ENCODE measurements around the gene PRKACG. TPM values are rescaled to one million over a fixed set of nuclear protein-coding genes. Genes with fewer than 3 reads are reported as not detected.
A peak's percentile ranks its signal among the peaks of the same experiment; 100 is the strongest.
"Not testable (repeated sequence)": the region's sequence is repeated elsewhere in the genome, so short reads cannot be mapped to it uniquely, and the experiment has no call there.

PRKACG gene
- total RNA-seq, 2 donors from 2014 or later: not detected

DNA sequence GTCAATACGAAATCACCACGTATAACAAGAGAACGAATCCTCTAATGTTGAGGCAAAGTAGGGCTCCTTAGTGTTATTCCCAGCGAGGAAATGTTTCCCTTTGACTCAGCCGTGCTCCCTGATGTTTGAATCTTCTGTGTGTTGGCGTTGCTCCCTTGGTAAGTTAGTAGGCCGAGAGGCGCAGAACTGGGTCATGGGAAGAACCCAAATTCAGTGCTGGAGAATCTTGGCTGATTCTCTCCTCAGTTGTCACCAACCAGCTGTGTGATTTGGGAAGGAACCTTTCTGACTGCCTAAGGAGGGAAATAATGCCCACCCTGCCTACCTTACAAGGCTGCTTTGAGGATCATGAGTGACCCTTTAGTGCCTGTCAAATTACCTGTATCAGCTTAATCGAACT lies 22.5 kb downstream of the PRKACG start:
- no peak overlapping the region for H3K27ac Mint-ChIP-seq
- no peak for DNase-seq
- no peaks in the 10 kb centered on the region for H3K27me3 Mint-ChIP-seq (ENCODE audit: low read depth)
- H3K36me3 Mint-ChIP-seq (ENCODE audit: insufficient read depth in 2 of 2): no peaks in the 10 kb centered on the region
- H3K4me1 Mint-ChIP-seq (ENCODE audit: low read depth): peaks cover 10% of the 10 kb centered on the region
- ATAC-seq (replicated peaks in 1 of 2): no peak
- H3K9me3 Mint-ChIP-seq: no peaks in the 10 kb centered on the region
- H3K4me3 Mint-ChIP-seq: no peak overlapping the region

- not testable (repeated sequence) for H3K36me3 Mint-ChIP-seq (ENCODE audit: insufficient read depth in 2 of 2); H3K27me3 Mint-ChIP-seq (ENCODE audit: low read depth); H3K4me3 Mint-ChIP-seq; DNase-seq; ATAC-seq (replicated peaks in 1 of 2); H3K9me3 Mint-ChIP-seq; H3K27ac Mint-ChIP-seq
- peaks cover 19% of the 10 kb centered on the region for H3K4me1 Mint-ChIP-seq (ENCODE audit: low read depth)
Measured at GRCh38 chr9:68986949-68987348, 27.0 kb downstream of the PRKACG start.

DNA sequence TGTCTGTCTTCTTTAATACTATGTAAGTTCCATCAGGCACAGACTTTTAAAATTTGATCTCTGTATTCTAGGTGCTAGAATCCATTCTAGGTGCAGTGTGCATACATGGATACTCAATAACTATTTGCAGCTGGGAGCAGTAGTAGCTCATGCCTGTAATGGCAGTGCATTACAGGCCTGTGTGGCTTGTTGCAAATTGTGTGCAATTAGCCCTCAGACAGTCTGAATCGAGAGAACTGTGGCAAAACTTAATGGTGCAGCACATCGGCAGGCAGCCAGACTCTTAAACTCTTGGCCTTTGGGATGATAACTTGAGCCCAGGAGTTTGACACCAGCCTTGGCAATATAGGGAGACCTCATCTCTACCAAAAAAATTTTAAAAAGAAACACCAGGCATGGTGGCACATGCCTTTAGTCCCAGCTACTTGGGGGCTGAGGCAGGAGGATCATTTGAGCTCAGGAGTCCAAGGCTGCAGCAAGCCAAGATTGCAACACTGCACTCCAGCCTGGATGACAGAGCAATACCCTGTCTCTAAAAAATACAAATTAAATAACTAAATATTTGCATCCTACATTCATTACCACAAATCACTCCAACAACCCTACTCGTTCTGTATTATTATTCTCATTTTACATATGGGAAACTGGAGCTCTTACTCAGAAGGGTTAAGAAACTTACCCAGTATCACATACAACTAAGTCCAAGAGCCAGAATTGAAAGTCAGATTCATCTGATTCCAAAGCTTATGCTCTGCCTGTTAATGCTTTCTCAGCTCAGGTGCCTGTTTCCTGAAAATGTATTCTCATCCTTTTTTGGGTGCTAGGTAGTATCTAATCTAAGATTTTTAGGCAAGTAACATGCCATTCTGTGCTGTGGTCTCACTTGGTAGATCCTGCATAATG lies 30.1 kb downstream of the PRKACG start:
- Mint-ChIP-seq H3K4me3 (no peak overlapping the region), H3K4me1 (ENCODE audit: low read depth) (peaks cover 43% of the 10 kb centered on the region), H3K27ac (no peak overlapping the region), H3K36me3 (ENCODE audit: insufficient read depth in 2 of 2) (no peaks in the 10 kb centered on the region), H3K27me3 (ENCODE audit: low read depth) (no peaks in the 10 kb centered on the region), H3K9me3 (no peaks in the 10 kb centered on the region)
- DNase-seq (no peak), ATAC-seq (replicated peaks in 1 of 2) (peak in 1 of 2 donors; percentile 35)

- DNase-seq: no peak
Measured at GRCh38 chr9:68983008-68983411, 30.9 kb downstream of the PRKACG start.

DNA sequence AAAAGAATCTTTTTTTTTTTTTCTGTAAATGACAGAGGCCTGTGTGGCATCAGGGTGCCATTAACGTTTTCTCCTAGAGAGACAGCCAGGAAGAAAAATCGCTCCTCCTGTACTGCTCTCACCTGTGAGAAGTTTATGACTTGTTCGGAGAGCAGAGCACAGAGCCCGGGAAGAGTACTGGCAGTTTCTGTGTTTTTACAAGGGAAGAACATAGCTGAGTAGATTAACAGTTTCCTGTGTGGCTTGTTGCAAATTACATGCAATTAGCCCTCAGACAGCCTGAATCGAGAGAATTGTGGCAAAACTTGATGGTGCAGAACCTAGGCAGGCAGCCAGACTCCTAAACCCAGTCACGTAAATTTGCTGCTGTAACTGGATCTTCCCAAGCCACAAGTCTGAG lies 32.1 kb downstream of the PRKACG start:
- H3K27ac Mint-ChIP-seq: peak overlapping the region; percentile 57
- H3K4me1 Mint-ChIP-seq (ENCODE audit: low read depth): peaks cover 51% of the 10 kb centered on the region
- H3K9me3 Mint-ChIP-seq: peaks cover 0 to 2% of the 10 kb centered on the region in 2 donors
- H3K36me3 Mint-ChIP-seq (ENCODE audit: insufficient read depth in 2 of 2): peaks cover 3 to 5% of the 10 kb centered on the region in 2 donors
- no peaks in the 10 kb centered on the region for H3K27me3 Mint-ChIP-seq (ENCODE audit: low read depth)
- peak overlapping the region in 1 of 2 donors; percentile 22 for H3K4me3 Mint-ChIP-seq
- DNase-seq (no peak), ATAC-seq (replicated peaks in 1 of 2) (no peak)

More at GRCh38 chr9:68983008-68983411, 30.9 kb downstream of the PRKACG start:
- ATAC-seq (replicated peaks in 1 of 2): no peak
- H3K4me1 Mint-ChIP-seq (ENCODE audit: low read depth): peaks cover 51% of the 10 kb centered on the region
- H3K9me3 Mint-ChIP-seq: peaks cover 0 to 2% of the 10 kb centered on the region in 2 donors
- H3K27ac Mint-ChIP-seq: no peak overlapping the region
- H3K36me3 Mint-ChIP-seq (ENCODE audit: insufficient read depth in 2 of 2): peaks cover 2% of the 10 kb centered on the region in 2 donors
- H3K4me3 Mint-ChIP-seq: no peak overlapping the region
- no peaks in the 10 kb centered on the region for H3K27me3 Mint-ChIP-seq (ENCODE audit: low read depth)

DNA sequence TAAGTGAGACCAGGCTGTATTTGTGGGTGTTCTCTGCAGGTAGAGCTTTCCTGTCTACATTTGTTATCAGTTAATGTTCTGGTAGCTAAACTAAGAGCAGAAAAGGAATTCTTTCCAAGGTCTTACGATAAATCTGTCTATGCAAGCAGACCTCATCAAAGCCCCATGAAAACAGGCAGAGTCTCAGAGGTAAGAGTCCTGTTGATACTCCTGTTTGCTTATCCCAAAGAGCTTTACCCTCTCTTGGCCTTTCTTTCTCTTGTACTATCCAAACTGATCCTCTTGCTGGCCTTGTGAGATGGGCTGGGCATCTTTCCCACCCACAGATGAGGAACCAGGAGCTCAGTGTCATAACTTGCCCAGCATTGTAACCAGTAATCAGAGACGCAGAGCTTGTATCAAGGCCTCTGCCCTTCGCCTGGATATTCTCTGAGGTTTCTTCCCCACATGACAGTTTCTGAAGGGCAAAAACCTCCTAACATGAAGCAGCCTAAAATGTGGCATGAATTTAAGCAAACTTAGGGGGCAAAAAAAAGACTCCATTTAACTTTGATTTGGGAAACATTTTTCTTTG lies 33.5 kb downstream of the PRKACG start:
- DNase-seq (no peak), ATAC-seq (replicated peaks in 1 of 2) (no peak)
- peaks cover 59% of the 10 kb centered on the region for H3K4me1 Mint-ChIP-seq (ENCODE audit: low read depth)
- H3K27me3 Mint-ChIP-seq (ENCODE audit: low read depth): no peaks in the 10 kb centered on the region
- H3K4me3 Mint-ChIP-seq: no peak overlapping the region
- no peak overlapping the region for H3K27ac Mint-ChIP-seq
- peaks cover 3 to 11% of the 10 kb centered on the region in 2 donors for H3K36me3 Mint-ChIP-seq (ENCODE audit: insufficient read depth in 2 of 2)
- peaks cover 0 to 2% of the 10 kb centered on the region in 2 donors for H3K9me3 Mint-ChIP-seq

DNA sequence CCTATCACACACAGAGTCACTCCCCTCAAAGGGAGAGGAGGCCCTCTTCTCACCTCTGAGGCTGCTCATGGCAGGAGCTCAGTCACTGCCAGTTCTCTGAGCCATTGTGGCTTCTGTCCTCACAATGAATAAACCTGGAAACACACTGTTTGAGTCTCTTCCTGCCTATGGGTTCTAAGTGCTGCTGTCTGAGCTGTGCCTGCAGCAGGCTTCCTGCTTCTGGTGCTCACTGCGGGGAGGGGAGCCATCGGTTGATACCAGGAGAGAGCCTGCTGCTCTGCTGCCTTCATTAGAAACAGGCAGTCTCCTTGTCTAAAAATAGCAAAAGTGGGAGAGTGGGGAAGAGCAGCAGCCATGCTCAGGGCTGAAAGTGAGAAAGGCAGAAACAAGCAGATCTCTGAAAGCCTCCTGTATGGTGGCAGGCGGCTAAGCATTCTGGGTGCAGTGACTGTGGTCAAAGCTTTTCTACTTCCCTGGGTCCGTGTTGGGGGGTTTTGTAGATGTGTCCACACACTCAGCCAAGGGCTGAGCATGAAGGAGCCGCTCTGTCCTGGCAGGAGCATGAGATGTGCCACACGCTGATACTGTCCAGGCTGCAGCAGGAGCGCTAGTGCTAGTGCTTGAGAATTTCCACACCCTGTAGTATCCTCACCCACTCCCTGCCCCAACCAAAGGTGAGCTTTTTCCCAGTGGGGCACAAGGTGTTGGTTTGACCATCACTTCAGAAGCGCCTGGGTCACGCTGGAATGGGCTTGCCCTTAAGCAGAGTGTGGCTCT lies 34.2 kb downstream of the PRKACG start:
- peak; percentile 54 to 59 for DNase-seq
- ATAC-seq (replicated peaks in 1 of 2): peak; percentile 86 to 87
- Mint-ChIP-seq H3K4me3 (peak overlapping the region; percentile 33 to 69), H3K9me3 (peaks cover 0 to 2% of the 10 kb centered on the region in 2 donors), H3K27ac (peak overlapping the region; percentile 2), H3K36me3 (ENCODE audit: insufficient read depth in 2 of 2) (peaks cover 3 to 11% of the 10 kb centered on the region in 2 donors), H3K4me1 (ENCODE audit: low read depth) (peaks cover 64% of the 10 kb centered on the region), H3K27me3 (ENCODE audit: low read depth) (no peaks in the 10 kb centered on the region)

- Mint-ChIP-seq H3K4me1 (ENCODE audit: low read depth) (peaks cover 67% of the 10 kb centered on the region), H3K4me3 (no peak overlapping the region), H3K27me3 (ENCODE audit: low read depth) (no peaks in the 10 kb centered on the region), H3K36me3 (ENCODE audit: insufficient read depth in 2 of 2) (peaks cover 5 to 11% of the 10 kb centered on the region in 2 donors), H3K27ac (no peak overlapping the region), H3K9me3 (peaks cover 0 to 2% of the 10 kb centered on the region in 2 donors)
- DNase-seq: no peak
- no peak for ATAC-seq (replicated peaks in 1 of 2)
Measured at GRCh38 chr9:68978501-68978900, 35.4 kb downstream of the PRKACG start.

DNA sequence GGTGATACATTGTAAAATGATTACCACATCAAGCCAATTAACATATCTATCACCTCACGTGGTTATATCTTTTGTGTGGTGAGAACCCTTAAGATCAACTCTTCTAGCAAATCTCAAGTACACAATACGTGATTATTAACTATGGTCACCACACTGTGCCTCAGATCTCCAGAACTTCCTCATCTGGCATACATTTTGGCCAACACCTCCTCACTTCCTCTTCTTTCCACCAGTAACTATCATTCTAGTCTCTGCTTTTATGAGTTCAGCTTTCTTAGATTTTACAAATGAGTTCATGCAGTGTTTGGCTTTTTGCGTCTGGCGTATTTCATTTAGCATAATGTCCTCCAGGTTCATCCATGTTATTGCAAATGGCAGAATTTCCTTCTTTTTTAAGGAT lies 35.8 kb downstream of the PRKACG start:
- Mint-ChIP-seq H3K36me3 (ENCODE audit: insufficient read depth in 2 of 2) (peaks cover 5 to 11% of the 10 kb centered on the region in 2 donors), H3K4me1 (ENCODE audit: low read depth) (peaks cover 66% of the 10 kb centered on the region), H3K27ac (no peak overlapping the region), H3K9me3 (peaks cover 0 to 2% of the 10 kb centered on the region in 2 donors), H3K4me3 (no peak overlapping the region), H3K27me3 (ENCODE audit: low read depth) (no peaks in the 10 kb centered on the region)
- ATAC-seq (replicated peaks in 1 of 2) (no peak), DNase-seq (no peak)

DNA sequence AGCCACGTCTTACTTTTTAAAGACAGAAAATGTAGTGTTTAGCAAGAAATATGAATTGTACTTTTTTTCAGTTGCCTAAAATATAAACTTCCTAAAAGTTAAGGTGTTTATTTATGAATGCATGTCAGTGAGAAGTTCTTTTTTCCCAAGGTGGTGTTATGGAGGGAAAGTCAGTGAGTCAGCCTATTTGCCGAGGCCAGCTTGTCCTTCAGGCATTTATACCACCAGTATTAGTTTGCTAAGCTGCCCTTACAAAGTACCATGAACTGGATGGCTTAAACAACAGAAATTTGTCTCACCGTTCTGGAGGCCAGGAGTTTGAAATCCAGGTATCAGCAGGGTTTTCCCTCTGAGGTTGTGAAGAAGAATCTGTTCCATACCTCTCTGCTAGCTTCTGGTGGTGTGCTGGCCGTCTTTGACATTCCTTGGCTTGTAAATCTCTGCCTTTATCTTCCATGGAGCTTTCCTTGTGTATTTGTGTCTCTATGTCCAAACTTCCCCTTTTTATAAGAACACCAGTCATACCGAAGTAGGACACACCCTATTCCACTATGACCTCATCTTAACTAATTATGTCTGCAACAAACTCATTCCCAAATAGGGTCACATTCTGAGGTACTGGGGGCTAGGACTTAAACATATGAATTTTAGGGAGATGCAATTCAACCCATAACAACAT lies 38.4 kb downstream of the PRKACG start:
- ATAC-seq (replicated peaks in 1 of 2): no peak
- Mint-ChIP-seq H3K4me1 (ENCODE audit: low read depth) (peaks cover 65% of the 10 kb centered on the region), H3K27me3 (ENCODE audit: low read depth) (no peaks in the 10 kb centered on the region), H3K4me3 (peak overlapping the region in 1 of 2 donors; percentile 42), H3K36me3 (ENCODE audit: insufficient read depth in 2 of 2) (peaks cover 5 to 14% of the 10 kb centered on the region in 2 donors), H3K9me3 (peaks cover 0 to 2% of the 10 kb centered on the region in 2 donors), H3K27ac (peak overlapping the region; percentile 5)
- no peak for DNase-seq

DNA sequence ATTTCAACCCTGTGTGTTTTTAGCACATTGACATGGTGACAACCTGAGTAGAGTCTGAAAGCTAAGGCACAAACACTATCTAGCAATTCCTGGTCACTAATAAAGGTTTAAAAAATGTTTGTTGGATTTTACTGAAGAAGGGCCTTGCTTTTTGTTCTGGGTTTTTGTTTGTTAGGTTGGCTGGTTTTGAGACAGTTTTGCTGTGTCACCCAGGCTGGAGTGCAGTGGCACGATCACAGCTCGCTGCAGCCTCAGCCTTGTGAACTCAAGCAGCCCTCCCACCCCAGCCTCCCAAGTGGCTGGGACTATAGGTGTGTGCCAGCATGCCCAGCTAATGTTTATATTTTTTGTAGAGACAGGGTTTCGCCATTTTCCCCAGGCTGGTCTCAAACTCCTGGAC lies 39.0 kb downstream of the PRKACG start:
- Mint-ChIP-seq H3K4me3 (peak overlapping the region; percentile 12 to 58), H3K9me3 (peaks cover 0 to 2% of the 10 kb centered on the region in 2 donors), H3K4me1 (ENCODE audit: low read depth) (peaks cover 58% of the 10 kb centered on the region), H3K27me3 (ENCODE audit: low read depth) (no peaks in the 10 kb centered on the region), H3K27ac (peak overlapping the region; percentile 93), H3K36me3 (ENCODE audit: insufficient read depth in 2 of 2) (peaks cover 5 to 14% of the 10 kb centered on the region in 2 donors)
- DNase-seq: no peak
- peak in 1 of 2 donors; percentile 6 for ATAC-seq (replicated peaks in 1 of 2)

DNA sequence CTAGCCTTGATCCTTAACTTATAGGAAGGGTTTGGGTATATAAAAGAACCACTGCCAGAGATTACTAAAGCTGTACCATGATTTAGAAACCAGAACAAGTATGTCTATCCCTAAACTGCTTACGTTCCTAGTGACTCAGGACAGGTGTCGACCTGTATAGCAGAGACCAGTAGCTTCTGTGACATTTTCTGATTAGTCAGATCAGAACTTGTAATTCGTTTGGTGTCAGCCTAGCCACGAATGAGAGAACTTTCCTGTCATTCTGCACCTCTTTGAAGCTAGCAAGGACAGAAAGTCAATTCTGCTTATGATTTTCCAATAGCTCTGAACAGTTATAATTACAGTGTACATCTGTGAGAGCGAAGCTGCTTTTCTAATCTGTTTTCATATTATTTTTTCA lies 39.5 kb downstream of the PRKACG start:
- H3K4me1 Mint-ChIP-seq (ENCODE audit: low read depth): peaks cover 54% of the 10 kb centered on the region
- peaks cover 0 to 2% of the 10 kb centered on the region in 2 donors for H3K9me3 Mint-ChIP-seq
- peak overlapping the region; percentile 31 to 58 for H3K4me3 Mint-ChIP-seq
- DNase-seq (peak; percentile 54 to 56), ATAC-seq (replicated peaks in 1 of 2) (peak; percentile 95 to 96)
- H3K36me3 Mint-ChIP-seq (ENCODE audit: insufficient read depth in 2 of 2): peaks cover 5 to 14% of the 10 kb centered on the region in 2 donors
- H3K27ac Mint-ChIP-seq: peak overlapping the region; percentile 93
- H3K27me3 Mint-ChIP-seq (ENCODE audit: low read depth): no peaks in the 10 kb centered on the region
